Activated gamma-delta T cell treated with anti-CD3 and anti-CD28 coated beads, Interleukin-2, amount 50 U/mL, for 16 hours (primary cell): Measurements from ENCODE around the gene CLP1.
A peak's percentile ranks its signal among the peaks of the same experiment; 100 is the strongest.
"Not testable (repeated sequence)": the region's sequence is repeated elsewhere in the genome, so short reads cannot be mapped to it uniquely, and the experiment has no call there.

Experiments
- DNase-seq: peaks from one replicate; pipeline ENCODE4 v3.0.0-alpha.2; 2020; ENCODE audit warnings: low read depth

Gene CLP1

DNA sequence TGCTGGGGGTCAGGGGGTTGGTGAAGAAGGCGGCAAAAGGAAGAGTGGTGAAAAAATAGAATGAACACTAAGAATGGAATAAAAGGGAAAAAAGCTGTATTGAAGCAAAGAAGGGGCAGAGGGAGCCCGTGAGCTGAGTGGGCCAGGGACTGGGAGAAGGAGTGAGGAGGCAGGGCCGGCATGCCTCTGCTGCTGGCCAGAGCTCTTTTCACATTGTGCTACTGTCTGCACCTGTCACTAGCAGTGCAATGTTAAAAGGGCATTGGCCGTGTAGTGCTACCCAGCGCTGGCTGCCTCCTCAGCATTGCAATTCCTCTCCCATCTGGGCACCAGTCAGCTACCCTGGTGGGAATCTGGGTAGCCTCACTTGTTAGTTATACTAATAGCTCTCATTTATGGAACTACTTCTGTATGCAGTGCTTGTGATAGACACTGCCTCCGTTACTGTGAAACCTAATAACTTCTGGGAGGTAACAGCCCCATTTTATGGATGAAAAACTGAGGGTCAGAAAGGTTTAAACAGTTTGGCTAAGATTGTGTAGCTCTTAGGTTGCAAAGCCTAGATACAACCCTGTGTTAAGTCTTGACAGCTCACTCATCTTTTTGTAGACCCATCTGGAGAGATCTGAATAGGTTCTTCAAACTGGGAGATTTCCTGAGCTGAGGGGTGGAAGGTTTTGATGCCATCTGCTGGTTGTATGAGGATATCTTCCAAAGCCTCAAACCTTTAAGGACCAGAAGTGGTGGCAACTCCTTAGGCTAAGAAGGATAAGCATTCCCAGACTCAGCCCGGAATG, 16.4 kb upstream of the CLP1 start:
- DNase-seq: no peak

DNA sequence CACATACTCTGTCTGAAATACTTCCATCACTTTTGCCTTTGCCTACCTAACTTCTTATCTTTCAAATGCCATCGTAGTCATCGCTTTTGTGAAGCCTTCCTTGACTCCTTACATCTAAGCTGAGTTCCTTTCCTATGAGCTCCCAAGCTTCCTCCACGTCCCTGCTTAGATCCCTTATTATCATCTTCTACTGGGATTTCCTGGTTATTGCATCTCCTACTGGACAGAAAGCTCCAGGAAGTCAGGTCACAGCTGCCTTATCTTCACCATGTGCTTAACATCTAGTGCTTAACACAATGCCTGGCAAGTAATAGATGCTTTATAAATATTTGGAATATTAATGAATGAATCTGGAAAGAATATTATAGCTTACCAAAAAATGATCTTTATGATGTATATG, 13.8 kb upstream of the CLP1 start:
- DNase-seq: no peak

DNA sequence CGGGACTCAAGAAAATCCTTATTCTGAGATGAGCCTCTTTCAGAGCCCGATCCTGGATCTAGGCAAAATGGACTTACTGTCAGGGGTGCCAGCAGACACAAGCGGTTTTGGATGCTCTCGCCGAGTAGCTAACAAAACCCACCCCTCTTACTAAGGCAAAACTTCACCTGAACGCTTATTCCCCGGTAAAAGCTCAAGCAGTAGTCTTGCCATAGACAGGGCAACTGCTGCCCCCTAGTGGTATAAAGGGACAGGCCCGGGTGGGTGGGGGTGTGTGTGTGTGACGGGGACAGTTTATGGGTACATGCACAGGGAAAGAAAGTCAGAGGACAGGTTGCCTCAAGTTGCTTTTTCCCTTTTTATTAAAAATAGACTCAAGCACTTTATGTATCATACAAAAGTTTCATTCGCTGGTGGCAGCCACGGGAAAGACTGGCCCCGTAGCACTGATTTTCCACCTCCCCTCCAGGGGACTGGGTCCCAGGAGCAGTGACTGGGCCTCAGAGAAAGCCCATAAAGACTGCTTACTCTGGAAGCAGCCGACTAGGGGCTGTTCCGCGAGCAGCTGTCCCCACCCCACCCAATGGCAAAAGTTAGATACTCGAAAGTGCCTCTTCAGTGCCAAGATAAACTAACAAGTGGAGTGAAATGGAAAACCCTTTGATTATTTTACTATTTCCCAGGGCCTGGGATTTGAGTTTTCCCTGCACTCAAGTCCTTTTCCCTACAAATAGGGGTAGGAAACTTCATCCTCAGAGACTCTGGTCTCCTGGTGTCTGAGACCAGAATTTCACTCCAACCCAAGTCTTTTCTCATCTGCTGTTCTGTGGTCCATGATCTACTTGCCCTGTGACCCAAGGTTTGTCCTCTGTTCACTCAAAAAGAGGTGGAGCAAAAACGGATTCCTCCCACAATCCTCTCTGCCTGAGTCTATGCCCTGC, 12.5 kb upstream of the CLP1 start:
- peak; percentile 86 for DNase-seq

DNA sequence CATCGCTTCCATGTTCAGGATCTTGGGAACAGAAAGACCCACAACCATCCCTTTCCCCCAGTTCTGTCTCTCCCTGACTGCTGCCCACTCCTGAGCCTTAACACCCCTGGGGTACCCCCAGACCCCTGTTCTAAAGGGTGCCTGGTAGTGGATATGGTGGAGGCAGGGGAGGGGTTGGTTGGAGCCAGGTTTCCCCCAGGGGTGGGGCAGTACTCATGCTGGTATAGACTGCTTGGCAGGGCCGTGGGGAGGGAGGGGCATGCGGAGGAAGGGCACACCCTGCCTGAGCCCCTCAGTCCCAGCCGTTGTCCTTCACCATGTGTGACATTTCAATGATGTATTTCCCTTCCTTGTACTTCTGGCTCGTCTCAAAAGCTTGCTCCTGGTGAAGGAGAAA, 11.9 kb upstream of the CLP1 start:
- DNase-seq: no peak

DNA sequence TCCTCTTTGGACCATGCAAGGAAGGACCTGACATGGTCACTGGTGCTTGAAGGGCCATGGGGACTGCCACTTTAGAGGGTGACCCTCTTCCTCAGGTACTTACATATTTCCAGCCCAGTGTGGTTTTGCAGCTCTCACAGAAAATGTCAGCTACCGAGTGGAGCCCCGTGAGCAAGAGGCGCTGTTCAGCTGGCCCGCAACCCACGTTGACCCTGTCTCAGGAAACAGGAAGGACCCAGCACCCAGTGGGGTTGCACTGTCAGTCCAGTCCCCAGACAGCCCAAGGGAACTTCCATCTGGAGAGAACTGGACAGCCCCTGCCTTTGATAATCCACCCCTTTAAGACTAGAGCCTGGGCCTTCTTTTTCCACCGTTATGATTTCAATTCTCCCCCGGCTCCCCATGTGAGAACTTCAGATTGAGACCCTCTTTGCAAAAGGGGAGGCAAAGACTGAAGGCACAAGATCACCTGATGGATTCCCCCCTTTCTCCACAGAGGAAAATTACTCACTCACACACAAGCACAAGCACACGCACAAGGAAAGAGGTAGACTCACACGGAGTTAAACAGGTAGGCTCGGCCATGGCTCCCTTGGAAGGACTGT, 11.3 kb upstream of the CLP1 start:
- no peak for DNase-seq

DNA sequence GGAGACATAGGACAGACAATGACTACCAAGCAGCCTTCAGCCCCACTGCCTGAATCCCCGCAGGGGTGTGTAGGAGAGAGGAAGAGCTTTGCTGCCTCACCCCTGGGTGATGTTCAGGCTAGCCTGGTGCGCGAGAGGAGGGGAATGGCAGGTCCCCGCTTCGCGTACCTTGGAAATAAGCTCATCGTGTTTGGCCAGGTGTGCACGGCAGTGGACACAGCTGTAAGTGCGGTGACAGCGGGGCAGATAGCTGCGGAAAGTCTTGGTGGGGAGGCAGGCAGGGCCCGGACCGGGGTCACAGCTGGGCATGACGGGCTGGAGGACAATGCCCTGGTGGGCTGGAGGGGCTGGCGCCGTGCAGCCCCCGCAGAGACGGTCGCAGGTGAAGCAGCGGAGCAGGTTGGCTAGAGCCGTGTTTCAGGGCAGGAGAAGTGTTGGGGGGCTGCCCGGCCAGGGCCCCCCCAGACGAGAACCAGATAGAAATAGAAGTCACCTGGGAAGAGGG, 10.7 kb upstream of the CLP1 start:
- DNase-seq: no peak

DNA sequence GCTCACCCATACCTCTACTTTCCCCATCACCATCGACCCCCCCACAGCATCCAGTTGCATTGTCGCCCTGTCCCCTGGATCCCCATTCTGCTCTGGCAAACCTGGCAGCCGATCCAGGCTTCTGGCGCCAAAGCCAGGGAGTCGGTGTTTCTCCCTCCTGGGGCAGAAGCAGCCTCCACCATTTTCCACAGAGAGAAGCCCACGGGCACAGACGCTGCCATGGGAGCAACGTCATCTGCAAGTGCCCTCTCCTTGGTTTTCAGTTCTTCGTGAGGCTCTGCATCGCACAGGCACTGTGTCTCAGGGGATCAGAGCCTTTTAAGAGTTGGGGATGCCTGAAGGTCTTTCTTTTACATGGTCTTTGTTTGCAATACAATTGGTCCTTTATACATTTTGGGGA, 10.2 kb upstream of the CLP1 start:
- no peak for DNase-seq

DNA sequence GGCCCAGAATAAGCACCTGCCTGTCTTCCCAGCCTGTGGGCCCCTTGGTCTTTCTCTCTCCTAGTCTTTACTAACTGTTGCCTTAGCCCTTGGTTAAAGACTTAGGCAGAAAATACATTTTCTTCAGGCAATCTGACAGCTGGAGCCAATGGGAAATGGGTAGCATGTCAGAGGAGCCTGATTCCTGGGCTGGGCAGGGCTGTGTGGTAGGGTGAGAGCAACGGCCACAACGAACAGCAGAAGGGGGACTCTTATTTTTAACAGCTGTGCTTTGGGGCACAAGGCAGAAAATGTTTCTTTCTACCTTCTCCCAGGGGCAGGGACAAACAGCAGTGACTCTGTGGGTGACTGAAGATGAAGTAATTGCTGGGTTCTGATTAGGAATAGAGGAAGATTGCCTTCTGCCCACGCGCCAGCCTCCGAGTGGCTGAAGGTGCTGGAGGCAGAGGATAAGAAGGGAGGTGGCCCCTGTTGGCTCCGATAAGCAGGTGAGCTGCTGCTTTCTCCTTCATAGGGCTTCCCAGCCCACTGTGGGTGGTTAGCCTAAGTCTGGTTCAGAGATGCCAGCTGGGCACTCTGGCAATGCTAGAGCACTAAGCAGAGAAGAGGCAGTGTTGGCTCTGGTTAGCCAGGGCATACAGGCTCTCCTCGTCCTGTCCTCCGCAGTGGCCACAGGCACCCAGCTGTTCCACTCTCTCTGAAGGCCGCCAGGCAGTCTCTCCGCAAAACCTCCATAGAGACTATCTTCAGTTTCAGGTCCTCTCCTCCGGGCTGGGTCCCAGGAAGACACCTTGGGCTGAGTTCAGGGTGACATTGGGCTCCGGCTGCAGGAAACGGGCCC, 9.4 kb upstream of the CLP1 start:
- no peak for DNase-seq

DNA sequence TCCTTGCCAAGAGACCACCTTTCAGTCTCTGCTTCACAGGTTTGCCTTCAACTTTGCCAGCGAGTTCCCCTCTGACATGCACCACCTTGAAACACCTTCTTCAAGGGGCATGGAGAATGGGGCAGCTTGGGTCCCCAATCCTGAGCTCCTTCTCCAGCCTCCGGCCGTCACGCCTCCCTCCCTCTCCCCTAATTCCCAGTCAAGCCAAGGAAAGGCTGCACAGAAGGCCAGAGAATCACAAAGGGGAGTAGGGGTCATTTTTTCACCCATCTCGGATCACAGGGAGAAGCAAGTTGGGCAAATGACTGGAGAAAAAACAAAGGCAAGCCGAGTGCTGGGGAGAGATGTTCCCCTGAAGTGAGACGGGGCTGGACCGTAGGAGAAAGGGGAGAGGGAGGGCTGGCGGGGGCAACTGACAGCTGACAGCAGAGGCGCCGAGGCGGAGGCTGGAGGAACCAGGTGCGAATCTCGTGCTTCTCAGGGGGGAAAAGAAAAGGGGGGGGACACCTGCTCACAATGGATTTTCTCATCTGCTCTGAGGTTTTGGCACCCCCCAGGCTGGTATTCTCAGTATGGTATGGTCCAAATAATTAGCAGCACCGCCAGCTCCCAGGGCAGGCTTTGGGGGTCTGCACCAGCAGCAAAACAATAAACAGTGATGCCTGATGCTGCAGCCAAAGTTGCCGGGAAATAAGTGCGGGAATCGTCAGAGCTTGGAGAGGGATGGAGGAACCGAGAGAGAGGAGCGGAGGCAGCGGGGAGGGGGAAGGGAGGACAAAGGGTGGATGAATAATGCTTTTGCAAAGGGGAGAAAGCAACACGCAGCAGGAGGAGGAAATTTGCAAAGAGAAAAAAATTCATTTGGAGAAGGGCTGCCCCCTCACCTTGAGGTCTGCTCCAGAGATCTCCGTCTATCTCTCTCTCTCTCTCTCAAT, 8.5 kb upstream of the CLP1 start:
- no peak for DNase-seq

DNA sequence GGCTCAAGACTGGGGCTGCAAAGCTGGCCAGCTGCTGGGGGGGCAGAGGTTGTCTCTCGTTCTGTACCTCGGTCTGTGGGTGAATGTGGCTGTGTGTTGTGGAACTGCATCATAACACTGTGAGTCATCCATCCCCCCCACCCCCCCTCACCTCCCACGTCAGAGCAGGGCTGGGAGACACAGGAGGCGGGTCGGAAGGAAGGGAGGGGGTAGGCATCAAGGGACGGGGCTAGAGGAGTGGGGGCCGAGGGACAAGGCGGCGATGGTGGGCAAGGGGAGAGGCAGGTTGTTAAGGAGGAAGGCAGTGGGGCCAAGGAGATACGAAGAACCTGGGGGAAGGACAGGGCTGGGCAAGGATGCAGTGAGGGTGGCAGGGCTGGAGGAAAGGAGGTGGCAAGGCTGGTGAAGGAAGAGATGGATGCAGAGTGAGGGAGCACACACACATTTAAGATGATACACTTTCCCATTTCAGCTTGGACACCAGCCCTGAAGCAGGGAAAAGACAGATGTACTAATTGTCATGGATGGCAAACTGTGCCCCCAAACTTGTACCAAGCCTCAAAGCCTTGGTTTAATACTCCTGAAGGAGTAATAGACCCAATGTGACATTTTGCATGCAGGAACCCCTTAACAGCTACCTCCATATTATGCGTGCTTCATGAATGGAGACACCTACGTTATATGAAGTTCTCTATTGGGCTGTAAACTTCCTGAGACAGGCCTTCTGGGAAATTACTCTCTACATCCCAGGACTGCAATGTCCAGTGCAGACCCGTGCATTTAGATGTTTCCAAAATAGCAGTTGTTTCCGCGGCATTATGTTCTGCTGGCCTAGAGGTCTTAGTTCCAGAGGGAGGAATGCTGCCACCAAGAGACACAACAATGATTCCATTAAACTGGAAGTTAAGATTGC, 7.5 kb upstream of the CLP1 start, which contains the start of gene YPEL4:
Gene YPEL4, minus strand, starts transcription at position 87 of the 913 bp plus-strand sequence. CDS start 2,805 bp downstream, outside the sequence.
- DNase-seq: peak; percentile 55

DNA sequence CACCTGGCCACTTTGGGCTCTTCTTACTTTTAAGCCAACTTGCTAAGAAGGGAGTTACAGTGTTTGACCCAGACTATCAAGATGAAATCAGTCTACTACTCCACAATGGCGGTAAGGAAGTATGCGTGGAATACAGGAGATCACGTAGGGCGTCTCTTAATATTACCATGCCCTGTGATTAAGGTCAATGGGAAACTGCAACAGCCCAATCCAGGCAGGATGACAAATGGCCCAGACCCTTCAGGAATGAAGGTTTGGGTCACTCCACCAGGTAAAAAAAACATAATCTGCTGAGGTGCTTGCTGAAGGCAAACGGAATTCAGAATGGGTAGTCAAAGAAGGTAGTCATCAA, 6.8 kb upstream of the CLP1 start:
- DNase-seq: no peak

DNA sequence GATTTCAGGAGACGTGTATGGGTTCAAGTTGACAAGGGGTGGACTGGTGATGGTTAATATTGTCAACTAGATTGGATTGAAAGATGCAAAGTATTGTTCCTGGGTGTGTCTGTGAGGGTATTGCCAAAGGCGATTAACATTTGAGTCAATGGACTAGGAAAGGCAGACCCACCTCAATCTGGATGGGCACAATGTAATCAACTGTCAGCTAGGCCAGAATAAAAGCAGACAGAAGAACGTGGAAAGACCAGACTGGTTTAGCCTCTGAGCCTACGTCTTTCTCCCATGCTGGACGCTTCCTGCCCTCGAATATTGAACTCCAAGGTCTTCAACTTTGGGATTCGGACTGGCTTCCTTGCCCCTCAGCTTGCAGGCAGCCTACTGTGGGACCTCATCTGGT, 6.2 kb upstream of the CLP1 start:
- DNase-seq: no peak

DNA sequence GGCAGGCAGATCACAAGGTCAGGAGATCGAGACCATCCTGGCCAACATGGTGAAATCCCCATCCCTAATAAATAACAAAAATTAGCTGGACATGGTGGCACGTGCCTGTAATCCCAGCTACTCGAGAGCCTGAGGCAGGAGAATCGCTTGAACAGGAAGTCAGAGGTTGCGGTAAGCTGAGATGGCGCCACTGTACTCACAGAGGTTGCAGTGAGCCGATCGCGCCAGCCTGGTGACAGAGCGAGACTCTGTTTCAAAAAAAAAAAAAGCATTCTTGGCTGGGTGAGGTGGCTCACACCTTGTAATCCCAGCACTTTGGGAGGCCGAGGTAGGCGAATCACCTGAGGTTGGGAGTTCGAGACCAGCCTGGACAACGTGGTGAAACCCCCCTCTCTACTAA, 5.3 kb upstream of the CLP1 start:
- DNase-seq: not testable (repeated sequence)

DNA sequence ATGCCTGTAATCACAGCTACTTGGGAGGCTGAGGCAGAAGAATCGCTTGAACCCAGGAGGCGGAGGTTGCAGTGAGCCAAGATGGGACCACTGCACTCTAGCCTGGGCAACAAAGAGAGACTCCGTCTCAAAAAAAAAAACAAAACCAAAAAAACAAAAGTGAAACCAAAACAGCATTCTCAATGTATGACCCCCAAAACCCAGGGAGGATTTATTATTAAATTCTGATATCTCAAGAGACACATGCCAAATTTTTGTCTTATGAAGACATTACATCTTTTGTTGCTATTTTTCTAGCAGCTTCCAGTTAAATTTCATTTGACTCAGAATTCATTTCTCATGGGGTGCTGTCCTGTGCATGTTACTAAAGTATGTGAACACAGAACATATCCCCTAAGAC, 4.9 kb upstream of the CLP1 start:
- no peak for DNase-seq

DNA sequence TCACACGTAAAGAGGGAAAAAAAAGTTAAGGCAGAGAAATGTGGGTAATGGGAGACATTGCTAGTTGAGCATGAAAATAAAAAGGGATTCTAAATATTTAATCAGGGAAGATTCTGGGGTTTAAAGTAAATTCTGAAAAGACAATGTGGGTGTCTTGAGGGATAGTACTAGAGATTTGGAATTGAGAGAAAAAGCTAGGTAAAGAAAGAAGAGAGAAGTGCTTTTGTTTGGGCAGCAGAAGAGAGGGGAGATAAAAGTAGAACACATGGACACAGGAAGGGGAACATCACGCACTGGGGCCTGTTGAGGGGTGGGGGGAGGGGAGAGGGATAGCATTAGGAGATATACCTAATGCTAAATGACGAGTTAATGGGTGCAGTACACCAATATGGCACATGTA, 4.4 kb upstream of the CLP1 start:
- no peak for DNase-seq

DNA sequence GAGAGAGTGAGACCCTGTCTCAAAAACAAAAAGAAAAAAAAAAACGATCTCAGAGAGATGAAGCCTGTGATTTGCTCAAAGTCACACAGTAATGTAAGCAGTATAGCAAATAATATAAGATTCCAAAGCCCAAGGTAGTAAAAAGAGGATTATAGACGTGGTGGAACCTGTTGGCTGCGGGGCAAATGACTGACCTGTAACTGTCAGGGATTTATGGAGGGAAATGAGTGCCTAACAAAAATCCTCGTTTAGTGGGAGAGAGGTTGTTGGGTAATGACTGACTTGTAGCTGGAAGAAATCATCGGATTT, 723 bp upstream of the CLP1 start:
- no peak for DNase-seq

DNA sequence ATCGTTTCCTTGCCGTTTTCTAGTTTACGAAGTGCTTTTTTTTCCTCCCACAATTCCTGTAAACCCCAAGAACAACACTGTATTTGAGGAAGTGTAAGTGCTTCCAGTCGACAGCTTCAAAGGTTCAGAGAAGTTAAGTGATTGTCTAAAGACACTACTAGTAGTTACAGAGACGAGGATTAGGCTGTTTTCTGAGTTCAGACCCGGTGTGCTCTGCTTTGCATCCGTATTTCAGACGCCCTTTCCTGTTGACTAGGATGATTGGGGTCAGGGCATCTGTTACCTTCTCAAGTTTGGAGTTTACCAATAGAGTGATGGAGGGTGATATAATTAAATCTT, 430 bp downstream of the CLP1 start:
- no peak for DNase-seq

DNA sequence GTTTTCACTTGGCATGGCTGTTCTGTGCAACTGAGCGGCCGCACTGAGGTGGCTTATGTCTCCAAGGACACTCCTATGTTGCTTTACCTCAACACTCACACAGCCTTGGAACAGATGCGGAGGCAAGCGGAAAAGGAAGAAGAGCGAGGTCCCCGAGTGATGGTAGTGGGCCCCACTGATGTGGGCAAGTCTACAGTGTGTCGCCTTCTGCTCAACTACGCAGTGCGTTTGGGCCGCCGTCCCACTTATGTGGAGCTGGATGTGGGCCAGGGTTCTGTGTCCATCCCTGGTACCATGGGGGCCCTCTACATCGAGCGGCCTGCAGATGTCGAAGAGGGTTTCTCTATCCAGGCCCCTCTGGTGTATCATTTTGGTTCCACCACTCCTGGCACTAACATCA, 2.1 kb downstream of the CLP1 start:
- DNase-seq: no peak

DNA sequence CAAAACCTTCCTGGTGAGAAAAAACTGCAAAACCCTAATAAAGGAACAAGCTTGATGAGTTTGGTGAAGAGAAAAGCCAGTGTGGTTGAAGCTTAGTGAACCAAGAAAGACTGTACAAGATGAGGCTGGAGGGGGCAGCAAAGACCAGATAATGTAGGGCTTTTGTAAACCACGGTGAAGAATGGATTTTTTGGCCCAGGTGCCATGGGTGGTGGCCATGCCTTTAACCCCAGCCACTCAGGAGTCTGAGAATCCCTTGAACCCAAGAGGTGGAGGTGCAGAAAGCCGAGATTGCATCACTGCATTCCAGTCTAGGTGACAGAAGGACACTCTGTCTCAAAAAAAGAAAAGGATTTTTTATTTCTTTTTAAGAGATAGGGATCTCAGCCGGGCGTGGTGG, 5.3 kb downstream of the CLP1 start:
- no peak for DNase-seq

DNA sequence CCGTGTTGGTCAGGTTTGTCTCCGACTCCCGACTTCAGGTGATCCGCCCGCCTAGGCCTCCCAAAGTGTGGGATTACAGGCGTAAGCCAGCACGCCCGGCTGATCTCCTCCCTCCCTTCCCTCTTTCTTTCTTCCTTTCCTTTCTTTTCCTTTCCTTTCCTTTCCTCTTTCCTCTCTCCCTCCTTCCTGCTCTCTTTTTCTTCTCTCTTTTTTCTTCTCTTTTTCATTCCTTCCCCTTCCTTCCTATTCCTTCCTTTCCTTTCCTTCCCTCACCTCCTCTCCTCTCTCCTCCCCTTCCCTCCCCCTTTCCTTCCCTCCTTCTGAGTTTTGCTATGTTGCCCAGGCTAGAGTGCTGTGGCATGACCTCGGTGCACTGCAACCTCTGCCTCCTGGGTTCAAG, 6.4 kb downstream of the CLP1 start:
- no peak for DNase-seq
